Transverse colon (tissue), 4 donors: ENCODE results near the gene PHACTR3. TPM values are rescaled to one million over a fixed set of nuclear protein-coding genes. Genes with fewer than 3 reads are reported as not detected.

Experiments
- DNase-seq: peaks from one replicate; pipeline ENCODE4 v3.0.0-alpha.2; 2019
- H3K27ac ChIP-seq, 4 donors: fragments of 200-600 bp; sonication (generic); 2 replicates each; pipeline ENCODE4 v1.5.1; 2016 to 2018; ENCODE audit warnings: inconsistent platforms in 4 of 4
- H3K27me3 ChIP-seq: fragments of 200-600 bp; sonication (generic); 2 replicates; pipeline ENCODE4 v1.5.1; 2017; ENCODE audit warnings: inconsistent platforms
- H3K36me3 ChIP-seq, 4 donors: fragments of 200-600 bp; sonication (generic); 2 replicates each; pipeline ENCODE4 v1.5.1; 2017 to 2019; ENCODE audit warnings: inconsistent platforms in 4 of 4
- H3K4me1 ChIP-seq, 4 donors: fragments of 200-600 bp; sonication (generic); 2 replicates each; pipeline ENCODE4 v1.5.1; 2017 to 2020; ENCODE audit warnings: inconsistent platforms in 4 of 4
- H3K4me3 ChIP-seq, 4 donors: fragments of 200-600 bp; sonication (generic); 1 replicate in 1 of 4; 2 replicates in 3 of 4; pipeline versions ENCODE4 v1.5.1 to v1.6.1; 2017 to 2019; ENCODE audit warnings: inconsistent platforms in 4 of 4
- H3K9me3 ChIP-seq, 2 donors: fragments of 200-600 bp; sonication (generic); 2 replicates each; pipeline ENCODE4 v1.5.1; 2017 to 2019; ENCODE audit warnings: inconsistent platforms in 2 of 2
- EP300 ChIP-seq: sonication (generic); formaldehyde crosslinking; IDR thresholded peaks from one replicate; pipeline ENCODE4 v1.6.1; 2017; ENCODE audit warnings: antibody characterized with exemption, low read depth
- POLR2A ChIP-seq: fragments of 450-650 bp; IDR thresholded peaks from one replicate; pipeline ENCODE4 v1.6.1; 2016; ENCODE audit warnings: antibody characterized with exemption, mild to moderate bottlenecking, moderate library complexity
- POLR2AphosphoS5 ChIP-seq, 3 donors: sonication (generic); formaldehyde crosslinking; IDR thresholded peaks; one replicate each; pipeline ENCODE4 v1.6.1; 2016; ENCODE audit warnings: antibody characterized with exemption in 3 of 3
- WGBS, 2 donors: methylation state at CpG; one replicate each; pipeline ENCODE4 v1.1.5; 2018; ENCODE audit warnings: low coverage in 1 of 2; 5-methylcytosine and 5-hydroxymethylcytosine counted together
- in situ Hi-C, 4 donors: fragments of 200-750 bp; cut with MboI; loops; one replicate each; pipeline versions ENCODE4 v1.15.0 to v1.15.1; 2017; ENCODE audit warnings: low sequenced_read_pairs in 3 of 4, low pct_ligation_motif_present in 1 of 4, low pct_unique_long_range_greater_than_20kb in 1 of 4
- intact Hi-C: fragments of 100-400 bp; cut with DNase I; formaldehyde crosslinking; loops from one replicate; pipeline ENCODE4 v1.15.1; 2023; ENCODE audit warnings: low total_unique reads
- total RNA-seq, 4 donors: library from RNA; depleted of rRNA; stranded (reverse); fragments of >200 nt; gene quantifications; one replicate each; pipeline ENCODE4 v1.1.0, GENCODE V29; 2016
- TF ChIP-seq, protein P1 (sequence below), 5 experiments: fragments of 200-600 bp in 3 of 5; fragments of 450-650 bp in 2 of 5; sonication (generic) in 3 of 5; IDR thresholded peaks; 1 replicate in 2 of 5; 2 replicates in 3 of 5; pipeline ENCODE4 v1.5.1; 2016 to 2017; ENCODE audit warnings: antibody characterized with exemption in 5 of 5, inconsistent platforms in 3 of 5, mild to moderate bottlenecking in 2 of 5, moderate library complexity in 1 of 5

The PHACTR3 gene
- total RNA-seq, 4 donors from 2014 or later: 1.6 to 7.1 (median 5.6) TPM

DNA sequence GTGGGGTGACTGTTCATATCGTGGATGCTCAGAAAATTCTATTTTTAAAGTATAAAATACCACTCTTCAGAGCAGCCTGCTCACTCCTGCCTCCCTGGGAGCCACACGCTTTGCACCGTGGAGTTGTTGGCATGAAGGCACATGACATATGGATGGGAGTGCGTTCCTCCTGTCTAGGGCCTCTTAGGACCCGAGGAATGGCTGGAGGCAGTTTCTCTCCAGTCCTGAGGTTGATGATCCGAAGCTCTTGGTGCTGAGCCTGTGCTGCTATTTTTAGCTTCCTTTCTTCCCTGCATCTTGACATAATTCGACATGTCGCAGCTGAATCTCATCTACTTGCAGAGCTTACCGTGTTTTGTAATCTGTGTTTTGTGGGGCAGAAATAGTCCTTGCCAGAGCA is 73.9 kb downstream of the PHACTR3 start:
- H3K27me3 ChIP-seq: no peaks in the 10 kb centered on the region

DNA sequence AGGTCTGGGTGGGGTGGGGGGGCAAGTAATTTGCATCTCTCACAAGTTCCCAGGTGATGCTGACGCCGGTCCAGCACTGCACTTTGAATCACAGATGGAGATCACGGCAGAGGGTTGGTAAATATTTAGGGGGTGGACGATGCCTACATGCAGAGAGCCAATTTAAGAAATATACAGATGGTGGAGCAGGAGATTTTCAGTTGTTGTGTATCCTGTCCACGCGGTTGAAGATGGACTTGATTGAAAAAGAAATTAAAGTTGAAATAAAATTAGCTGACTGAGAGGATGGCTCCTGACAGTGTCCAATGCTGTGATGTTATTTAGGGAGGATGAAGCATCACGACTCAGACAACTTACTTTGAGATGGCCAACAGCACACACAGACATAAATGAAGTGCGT is 74.6 kb downstream of the PHACTR3 start:
- H3K9me3 ChIP-seq: no peaks in the 10 kb centered on the region
- no peak overlapping the region for H3K27ac ChIP-seq
- no peaks in the 10 kb centered on the region for H3K4me1 ChIP-seq
- intact Hi-C loops: no loop called here
- no peaks in the 10 kb centered on the region for H3K36me3 ChIP-seq
- no peaks in the 10 kb centered on the region for H3K27me3 ChIP-seq
- H3K4me3 ChIP-seq: no peak overlapping the region
- TF ChIP-seq, protein P1, sequence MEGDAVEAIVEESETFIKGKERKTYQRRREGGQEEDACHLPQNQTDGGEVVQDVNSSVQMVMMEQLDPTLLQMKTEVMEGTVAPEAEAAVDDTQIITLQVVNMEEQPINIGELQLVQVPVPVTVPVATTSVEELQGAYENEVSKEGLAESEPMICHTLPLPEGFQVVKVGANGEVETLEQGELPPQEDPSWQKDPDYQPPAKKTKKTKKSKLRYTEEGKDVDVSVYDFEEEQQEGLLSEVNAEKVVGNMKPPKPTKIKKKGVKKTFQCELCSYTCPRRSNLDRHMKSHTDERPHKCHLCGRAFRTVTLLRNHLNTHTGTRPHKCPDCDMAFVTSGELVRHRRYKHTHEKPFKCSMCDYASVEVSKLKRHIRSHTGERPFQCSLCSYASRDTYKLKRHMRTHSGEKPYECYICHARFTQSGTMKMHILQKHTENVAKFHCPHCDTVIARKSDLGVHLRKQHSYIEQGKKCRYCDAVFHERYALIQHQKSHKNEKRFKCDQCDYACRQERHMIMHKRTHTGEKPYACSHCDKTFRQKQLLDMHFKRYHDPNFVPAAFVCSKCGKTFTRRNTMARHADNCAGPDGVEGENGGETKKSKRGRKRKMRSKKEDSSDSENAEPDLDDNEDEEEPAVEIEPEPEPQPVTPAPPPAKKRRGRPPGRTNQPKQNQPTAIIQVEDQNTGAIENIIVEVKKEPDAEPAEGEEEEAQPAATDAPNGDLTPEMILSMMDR (IDR thresholded peaks at IDR 0.05): no peak
- DNase-seq: no peak
- 60 to 72% methylated on average over 5 to 8 of the region's 8 CpGs for WGBS, 2 donors
- in situ Hi-C loops: no loop called here

More for the DNA sequence above, 73.9 kb downstream of the PHACTR3 start:
- intact Hi-C loops: no loop called here
- no peak overlapping the region for H3K4me3 ChIP-seq
- TF ChIP-seq, protein P1 (IDR thresholded peaks at IDR 0.05): no peak
- TF ChIP-seq POLR2AphosphoS5 (IDR thresholded peaks at IDR 0.05) (no peak), POLR2A (no peak), EP300 (no peak)
- H3K4me1 ChIP-seq: no peaks in the 10 kb centered on the region
- no peak for DNase-seq
- in situ Hi-C loops: no loop called here
- H3K36me3 ChIP-seq: no peaks in the 10 kb centered on the region
- 58 to 77% methylated on average over 3 to 9 of the region's 9 CpGs for WGBS, 2 donors
- no peak overlapping the region for H3K27ac ChIP-seq
- no peaks in the 10 kb centered on the region for H3K9me3 ChIP-seq

DNA sequence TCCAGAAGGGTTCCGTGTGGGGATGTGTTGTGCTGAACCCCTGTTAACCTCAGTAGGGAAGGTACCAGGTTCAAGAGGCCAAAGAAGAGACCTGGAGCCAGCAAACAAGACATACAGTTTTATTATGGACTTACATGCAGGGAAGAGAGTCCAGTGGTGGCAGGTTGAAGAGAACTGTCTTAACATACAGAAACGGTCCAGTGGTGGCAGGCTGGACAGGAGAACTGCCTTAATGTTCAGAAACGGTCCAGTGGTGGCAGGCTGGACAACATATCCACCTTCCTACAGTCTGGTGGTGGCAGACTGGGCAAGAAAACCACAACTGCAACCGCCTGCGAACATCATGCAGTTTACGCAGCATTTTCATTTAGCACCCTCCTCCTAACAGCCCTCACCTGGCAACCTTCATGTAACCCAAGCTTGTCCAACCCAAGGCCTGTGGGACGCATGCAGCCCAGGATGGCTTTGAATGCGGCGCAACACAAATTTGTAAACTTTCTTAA is 75.9 kb downstream of the PHACTR3 start:
- WGBS, 2 donors: 50 to 89% methylated on average over 1 to 9 of the region's 9 CpGs

DNA sequence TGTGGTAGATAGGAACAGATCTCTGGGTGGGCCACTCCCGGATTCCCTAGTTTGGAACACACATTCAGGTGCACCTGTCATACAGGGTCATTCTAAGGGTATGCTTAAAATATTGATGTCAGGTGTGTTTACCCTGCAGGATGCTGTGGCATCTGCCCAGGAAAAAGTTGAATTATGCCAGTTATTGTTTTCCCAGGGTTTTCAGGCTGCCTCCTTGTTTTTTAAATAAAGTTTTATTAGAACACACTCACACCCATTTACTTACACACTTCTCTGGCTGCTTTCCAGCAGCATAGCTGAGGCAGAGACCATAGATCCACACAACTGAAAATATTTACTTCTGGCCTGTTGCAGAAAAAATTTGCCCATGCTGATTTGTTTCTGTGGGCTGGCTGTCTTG is 76.5 kb downstream of the PHACTR3 start:
- Histone ChIP-seq H3K9me3 (no peaks in the 10 kb centered on the region), H3K4me1 (no peaks in the 10 kb centered on the region), H3K4me3 (no peak overlapping the region), H3K27ac (no peak overlapping the region), H3K27me3 (no peaks in the 10 kb centered on the region), H3K36me3 (no peaks in the 10 kb centered on the region)
- 54% methylated on average over 1 of the region's 1 CpG; no CpG with 5 or more reads in 1 of the 2 donors for WGBS, 2 donors
- TF ChIP-seq POLR2AphosphoS5 (IDR thresholded peaks at IDR 0.05) (no peak), EP300 (no peak), POLR2A (no peak)
- TF ChIP-seq, protein P1 (IDR thresholded peaks at IDR 0.05): no peak
- in situ Hi-C loops: no loop called here
- intact Hi-C loops: no loop called here
- no peak for DNase-seq

More for the DNA sequence above, 75.9 kb downstream of the PHACTR3 start:
- TF ChIP-seq POLR2AphosphoS5 (IDR thresholded peaks at IDR 0.05): no peak
- no peak for TF ChIP-seq EP300
- TF ChIP-seq, protein P1 (IDR thresholded peaks at IDR 0.05): no peak
- no peak for TF ChIP-seq POLR2A
- no peaks in the 10 kb centered on the region for H3K36me3 ChIP-seq
- H3K27ac ChIP-seq: no peak overlapping the region
- H3K9me3 ChIP-seq: no peaks in the 10 kb centered on the region
- DNase-seq: no peak
- H3K4me1 ChIP-seq: no peaks in the 10 kb centered on the region
- H3K27me3 ChIP-seq: no peaks in the 10 kb centered on the region
- intact Hi-C loops: no loop called here
- in situ Hi-C loops: no loop called here
- H3K4me3 ChIP-seq: no peak overlapping the region
